ENCODE data around the gene MRFAP1.
"Not testable (repeated sequence)": the region's sequence is repeated elsewhere in the genome, so short reads cannot be mapped to it uniquely, and the experiment has no call there.

The MRFAP1 gene

GRCh38 chr4:6639137-6639680, 1.3 kb upstream of the MRFAP1 start:
- no peak for DNase-seq

GRCh38 chr4:6641164-6641970, 882 bp downstream of the MRFAP1 start:
- DNase-seq: no peak

- DNase-seq: no peak
Observed at GRCh38 chr4:6641971-6642320, 1.5 kb downstream of the MRFAP1 start.

GRCh38 chr4:6643141-6643847, 2.8 kb downstream of the MRFAP1 start:
- DNase-seq: no peak

- no peak for DNase-seq
Observed at GRCh38 chr4:6644792-6645530, 4.5 kb downstream of the MRFAP1 start.

GRCh38 chr4:6647169-6647568, 6.7 kb downstream of the MRFAP1 start:
- no peak for DNase-seq

- DNase-seq: no peak
Observed at GRCh38 chr4:6647582-6648230, 7.2 kb downstream of the MRFAP1 start.

GRCh38 chr4:6649216-6649615, 8.7 kb downstream of the MRFAP1 start:
- DNase-seq: no peak

GRCh38 chr4:6654211-6654610, 13.7 kb downstream of the MRFAP1 start:
- not testable (repeated sequence) for DNase-seq

GRCh38 chr4:6655291-6655690, 14.8 kb downstream of the MRFAP1 start:
- DNase-seq: not testable (repeated sequence)

- DNase-seq: no peak
Observed at GRCh38 chr4:6655924-6656323, 15.4 kb downstream of the MRFAP1 start.

GRCh38 chr4:6657242-6658208, 17.0 kb downstream of the MRFAP1 start:
- no peak for DNase-seq

- DNase-seq: no peak
Observed at GRCh38 chr4:6658209-6658595, 17.7 kb downstream of the MRFAP1 start.

GRCh38 chr4:6658597-6659075, 18.2 kb downstream of the MRFAP1 start:
- no peak for DNase-seq

GRCh38 chr4:6659897-6660296, 19.4 kb downstream of the MRFAP1 start:
- DNase-seq: no peak

- no peak for DNase-seq
Observed at GRCh38 chr4:6660430-6660829, 19.9 kb downstream of the MRFAP1 start.

- no peak for DNase-seq
Observed at GRCh38 chr4:6662591-6662990, 22.1 kb downstream of the MRFAP1 start.

GRCh38 chr4:6663596-6664393, 23.3 kb downstream of the MRFAP1 start:
- no peak for DNase-seq

GRCh38 chr4:6665320-6665654, 24.8 kb downstream of the MRFAP1 start:
- no peak for DNase-seq

- DNase-seq: no peak
Observed at GRCh38 chr4:6668391-6668790, 27.9 kb downstream of the MRFAP1 start.

GRCh38 chr4:6671648-6672047, 31.2 kb downstream of the MRFAP1 start:
- no peak for DNase-seq

Data from NCI-H510A (cell line).